ENCODE data around the gene ATP2A1.

- no peak for TF ChIP-seq CTCF (conservative IDR thresholded peaks at IDR 0.05; ENCODE audit: low read depth, low read length)
- TF ChIP-seq EZH2 (IDR thresholded peaks at IDR 0.05; ENCODE audit: borderline replicate concordance, low read depth, low read length, poor library complexity, severe bottlenecking), result no peak
Measured at GRCh38 chr16:28895609-28896008, 17.3 kb downstream of the ATP2A1 start.

Data from A673 (cell line).